ENCODE measurements around the gene ZNF280D.
"Not testable (repeated sequence)": the region's sequence is repeated elsewhere in the genome, so short reads cannot be mapped to it uniquely, and the experiment has no call there.

ZNF280D gene, protein sequence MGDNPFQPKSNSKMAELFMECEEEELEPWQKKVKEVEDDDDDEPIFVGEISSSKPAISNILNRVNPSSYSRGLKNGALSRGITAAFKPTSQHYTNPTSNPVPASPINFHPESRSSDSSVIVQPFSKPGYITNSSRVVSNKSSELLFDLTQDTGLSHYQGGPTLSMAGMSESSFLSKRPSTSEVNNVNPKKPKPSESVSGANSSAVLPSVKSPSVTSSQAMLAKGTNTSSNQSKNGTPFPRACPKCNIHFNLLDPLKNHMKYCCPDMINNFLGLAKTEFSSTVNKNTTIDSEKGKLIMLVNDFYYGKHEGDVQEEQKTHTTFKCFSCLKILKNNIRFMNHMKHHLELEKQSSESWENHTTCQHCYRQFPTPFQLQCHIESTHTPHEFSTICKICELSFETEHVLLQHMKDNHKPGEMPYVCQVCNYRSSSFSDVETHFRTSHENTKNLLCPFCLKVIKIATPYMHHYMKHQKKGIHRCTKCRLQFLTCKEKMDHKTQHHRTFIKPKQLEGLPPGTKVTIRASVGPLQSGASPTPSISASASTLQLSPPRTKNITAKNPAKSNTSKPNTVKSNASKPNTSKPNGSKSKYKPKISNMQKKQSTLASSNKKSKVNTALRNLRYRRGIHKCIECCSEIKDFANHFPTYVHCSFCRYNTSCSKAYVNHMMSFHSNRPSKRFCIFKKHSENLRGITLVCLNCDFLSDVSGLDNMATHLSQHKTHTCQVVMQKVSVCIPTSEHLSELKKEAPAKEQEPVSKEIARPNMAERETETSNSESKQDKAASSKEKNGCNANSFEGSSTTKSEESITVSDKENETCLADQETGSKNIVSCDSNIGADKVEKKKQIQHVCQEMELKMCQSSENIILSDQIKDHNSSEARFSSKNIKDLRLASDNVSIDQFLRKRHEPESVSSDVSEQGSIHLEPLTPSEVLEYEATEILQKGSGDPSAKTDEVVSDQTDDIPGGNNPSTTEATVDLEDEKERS

DNA sequence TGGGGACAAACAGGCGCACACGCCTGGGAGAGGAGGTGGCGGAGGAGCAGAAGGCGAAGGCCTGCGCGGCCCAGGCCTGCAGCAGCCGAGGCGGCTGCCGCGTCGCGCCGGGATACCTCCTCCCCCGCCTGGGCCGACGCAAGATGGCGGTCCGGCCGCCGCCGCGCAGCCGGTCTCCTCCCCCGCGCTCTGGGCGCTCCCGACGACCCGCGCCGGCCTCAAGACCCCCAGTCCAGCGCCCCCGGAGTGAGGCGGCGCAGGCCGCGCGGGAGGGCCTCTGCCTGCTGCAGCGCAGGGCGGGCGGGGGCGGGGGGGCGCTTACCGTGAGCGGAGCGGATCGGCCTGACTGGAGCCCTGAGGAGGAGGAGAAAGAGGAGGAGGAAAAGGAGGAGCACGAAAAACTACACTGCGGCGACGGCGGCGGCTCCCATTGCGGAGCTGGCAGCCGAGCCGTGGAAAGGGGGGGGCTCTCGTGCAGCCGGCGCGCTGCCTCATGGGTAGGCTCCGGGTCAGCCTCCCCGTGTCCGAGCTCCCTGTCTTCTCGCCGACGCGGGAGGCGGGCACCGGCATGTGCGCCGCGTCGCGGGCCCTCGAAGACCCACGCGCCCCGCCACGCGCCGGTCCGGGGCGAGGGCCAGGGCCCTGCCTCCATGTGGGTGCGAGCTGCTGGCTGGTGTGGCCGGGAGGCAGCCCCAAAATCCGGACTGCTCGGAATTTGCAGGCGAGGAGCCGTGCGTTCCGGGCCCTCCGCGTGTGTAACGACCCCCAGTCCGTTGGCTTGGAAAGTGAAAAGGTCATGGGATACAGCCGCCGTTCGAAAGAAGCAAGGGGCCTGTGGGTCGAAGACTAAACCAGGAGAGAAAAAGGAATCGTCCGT, at the start of gene ZNF280D:
Gene ZNF280D, minus strand, starts transcription at position 374 of the 877 bp plus-strand sequence. CDS start 26,400 bp downstream, outside the sequence.
- peak; percentile 38 to 90 (median 81) for DNase-seq

GRCh38 chr15:56782306-56782705, 49.0 kb upstream of the ZNF280D start:
- DNase-seq: no peak

- no peak for DNase-seq
Measured at GRCh38 chr15:56781666-56782065, 48.4 kb upstream of the ZNF280D start.

DNA sequence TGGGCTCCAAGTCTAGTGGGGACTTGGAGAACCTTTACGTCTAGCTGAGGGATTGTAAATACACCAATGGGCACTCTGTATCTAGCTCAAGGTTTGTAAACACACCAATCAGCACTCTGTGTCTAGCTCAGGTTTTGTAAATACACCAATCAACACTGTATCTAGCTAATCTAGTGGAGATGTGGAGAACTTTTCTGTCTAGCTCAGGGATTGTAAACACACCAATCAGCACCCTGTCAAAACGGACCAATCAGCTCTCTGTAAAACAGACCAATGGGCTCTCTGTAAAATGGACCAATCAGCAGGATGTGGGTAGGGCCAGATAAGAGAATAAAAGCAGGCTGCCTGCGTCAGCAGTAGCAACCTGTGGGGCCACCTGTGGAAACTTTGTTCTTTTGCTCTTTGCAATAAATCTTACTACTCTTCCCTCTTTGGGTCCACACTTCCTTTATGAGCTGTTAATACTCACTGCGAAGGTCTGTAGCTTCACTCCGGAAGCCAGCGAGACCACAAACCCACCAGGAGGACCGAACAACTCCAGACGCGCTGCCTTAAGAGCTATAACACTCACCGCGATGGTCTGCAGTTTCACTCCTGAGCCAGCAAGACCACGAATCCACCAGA, 46.9 kb upstream of the ZNF280D start:
- not testable (repeated sequence) for DNase-seq

DNA sequence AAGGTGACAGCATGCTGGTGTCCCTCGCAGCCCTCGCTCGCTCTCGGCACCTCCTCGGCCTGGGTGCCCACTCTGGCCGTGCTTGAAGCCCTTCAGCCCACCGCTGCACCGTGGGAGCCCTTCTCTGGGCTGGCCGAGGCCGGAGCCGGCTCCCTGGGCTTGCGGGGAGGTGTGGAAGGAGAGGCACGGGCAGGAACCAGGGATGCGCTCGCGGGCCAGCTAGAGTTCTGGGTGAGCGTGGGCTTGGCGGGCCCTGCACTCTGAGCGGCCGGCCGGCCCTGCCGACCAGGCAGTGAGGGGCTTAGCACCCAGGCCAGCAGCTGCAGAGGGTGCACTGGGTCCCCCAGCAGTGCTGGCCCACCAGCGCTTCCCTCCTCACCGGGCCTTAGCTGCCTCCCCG, 46.1 kb upstream of the ZNF280D start:
- DNase-seq: not testable (repeated sequence)

DNA sequence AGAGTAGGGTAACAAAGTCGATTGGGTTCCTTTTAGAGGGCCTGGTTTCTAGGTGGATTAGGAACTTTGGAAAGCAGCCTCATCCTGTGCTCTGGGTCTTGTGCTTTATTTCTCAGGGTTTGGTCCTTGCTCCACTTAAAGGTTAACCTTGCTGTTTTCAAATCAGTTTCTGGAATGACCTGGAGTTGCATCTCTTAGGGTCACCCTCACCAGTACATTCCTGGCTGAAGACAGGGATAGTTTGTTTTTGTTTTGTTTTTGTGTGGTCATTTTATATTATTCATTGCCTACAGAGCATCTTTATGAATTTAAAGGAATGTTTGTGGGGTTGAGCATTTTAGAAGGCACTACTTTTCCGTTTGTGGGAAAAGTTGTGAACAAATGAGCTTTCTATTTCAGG, 45.5 kb upstream of the ZNF280D start:
- DNase-seq: no peak

- no peak for DNase-seq
Measured at GRCh38 chr15:56776839-56777238, 43.5 kb upstream of the ZNF280D start.

GRCh38 chr15:56775641-56776040, 42.3 kb upstream of the ZNF280D start:
- DNase-seq: no peak

DNA sequence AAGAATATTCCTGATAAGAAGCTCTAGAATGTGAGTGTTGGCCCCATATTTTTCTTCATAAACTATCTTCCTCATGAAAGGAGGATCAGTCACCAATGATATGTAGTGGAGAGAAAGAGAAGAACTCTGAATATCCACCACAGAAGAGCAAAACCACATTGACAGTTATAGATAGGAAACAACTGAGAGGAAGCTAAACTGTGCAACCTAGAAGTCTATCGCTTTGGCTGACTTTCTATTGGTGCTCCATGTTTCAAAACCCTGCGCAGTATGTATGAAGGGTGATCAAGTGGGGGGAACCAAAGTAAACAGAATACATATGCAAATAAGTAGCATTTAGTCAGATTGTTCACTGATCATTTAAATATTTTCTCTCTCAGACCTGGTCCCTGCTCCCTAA, 41.0 kb upstream of the ZNF280D start:
- no peak for DNase-seq

DNA sequence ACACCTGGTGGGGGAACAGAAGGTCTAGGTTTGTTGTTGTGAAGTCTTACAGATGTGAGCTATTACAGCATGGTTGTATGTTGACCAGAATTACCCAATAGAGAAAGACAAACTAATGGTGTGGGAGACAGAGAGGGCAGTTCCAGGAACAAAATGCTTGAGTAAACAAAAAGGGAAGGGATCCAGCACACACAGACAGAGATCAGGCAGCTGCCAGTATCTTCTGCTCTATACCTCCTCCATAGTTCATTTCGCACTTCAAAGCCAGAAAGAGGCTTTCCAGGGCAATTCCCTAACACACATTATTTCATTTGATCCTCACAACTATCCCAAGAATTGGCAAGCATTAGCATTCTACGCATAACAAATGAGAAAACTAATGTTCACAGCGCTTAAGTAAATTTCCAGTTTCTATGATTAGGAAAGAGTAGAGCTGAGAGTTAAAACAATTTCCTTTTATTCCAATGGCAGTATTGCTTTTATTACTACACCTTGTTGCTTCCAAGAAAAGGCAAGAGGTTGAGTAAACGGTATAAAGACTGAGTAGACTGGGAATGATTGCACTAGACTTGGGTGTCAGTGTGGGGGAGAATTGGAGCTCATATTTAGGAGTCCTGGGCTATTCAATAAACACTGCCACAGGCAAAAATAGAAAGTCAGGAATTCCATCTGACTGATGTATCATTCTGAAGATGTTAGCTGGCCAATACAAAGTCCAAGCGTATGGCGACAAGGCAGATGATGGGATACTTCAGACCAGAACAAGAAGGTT, 39.7 kb upstream of the ZNF280D start:
- no peak for DNase-seq

- DNase-seq: no peak
Measured at GRCh38 chr15:56770173-56770572, 36.9 kb upstream of the ZNF280D start.

GRCh38 chr15:56767315-56767714, 34.0 kb upstream of the ZNF280D start:
- DNase-seq: no peak

GRCh38 chr15:56765251-56765650, 31.9 kb upstream of the ZNF280D start:
- DNase-seq: no peak

GRCh38 chr15:56763141-56763895, 30.0 kb upstream of the ZNF280D start:
- DNase-seq: no peak

GRCh38 chr15:56760186-56760585, 26.9 kb upstream of the ZNF280D start:
- DNase-seq: no peak

GRCh38 chr15:56759450-56759845, 26.1 kb upstream of the ZNF280D start:
- DNase-seq: no peak

DNA sequence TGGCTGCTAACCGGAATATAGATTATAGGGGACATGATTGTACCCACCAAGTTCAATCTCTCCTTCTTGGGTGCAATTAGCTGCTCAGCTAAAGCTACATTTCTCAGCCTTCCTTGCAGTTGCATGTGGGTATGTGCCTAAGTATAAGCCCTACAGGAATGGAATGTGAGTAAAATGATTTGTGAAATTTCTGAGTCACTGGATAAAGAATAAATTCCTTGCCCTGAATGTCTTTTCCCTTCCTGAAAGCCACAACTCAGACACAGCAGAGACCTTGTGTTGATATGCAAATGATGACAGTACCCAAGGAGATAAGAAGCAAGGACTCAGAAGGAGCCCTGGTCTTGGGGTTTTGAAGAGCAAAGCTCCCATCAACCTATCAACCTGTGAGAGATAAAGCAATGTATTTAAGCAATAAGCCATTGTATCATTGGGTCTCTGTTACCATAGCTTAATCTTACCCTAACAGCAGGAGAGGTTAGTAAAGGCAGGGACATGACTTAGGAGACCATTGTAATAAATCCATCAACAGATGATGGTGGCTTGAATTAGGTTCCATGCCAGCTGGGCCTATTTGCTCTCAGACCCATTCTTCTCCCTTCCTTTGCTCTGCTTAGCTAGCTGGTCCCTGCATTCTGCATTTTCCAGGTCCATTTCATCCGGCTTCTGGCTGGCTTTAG, 25.6 kb upstream of the ZNF280D start:
- DNase-seq: no peak

GRCh38 chr15:56757875-56758274, 24.6 kb upstream of the ZNF280D start:
- DNase-seq: no peak

DNA sequence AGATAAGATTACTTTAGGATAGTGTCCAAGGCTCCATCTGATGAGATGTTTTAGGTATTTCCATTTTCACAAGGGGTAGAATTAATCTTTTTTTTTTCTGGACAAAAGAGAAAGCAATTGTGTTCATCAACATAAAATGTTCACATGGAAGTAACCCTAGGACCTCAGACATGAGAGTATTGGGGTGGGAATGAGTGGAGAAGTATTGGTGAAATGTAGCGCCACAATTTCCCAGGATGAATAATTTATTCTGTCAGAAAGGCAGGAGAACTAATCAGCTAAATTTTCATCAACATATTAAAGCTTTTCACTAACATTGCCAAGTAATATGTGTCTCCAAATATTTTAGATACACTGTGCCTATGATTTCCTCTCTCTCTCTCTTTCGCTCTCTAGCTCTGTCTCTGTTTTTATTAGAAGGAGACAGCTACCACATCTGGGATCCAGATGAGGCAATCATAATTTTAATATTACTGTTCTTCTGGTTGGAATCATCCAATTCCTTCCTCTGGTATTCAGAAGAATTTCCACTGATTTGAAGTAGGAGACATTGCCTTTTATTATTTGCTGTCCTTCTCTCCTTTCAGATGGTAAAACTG, 21.6 kb upstream of the ZNF280D start:
- DNase-seq: no peak
